ENCODE measurements around the gene SMTNL1. TPM values are rescaled to one million over a fixed set of nuclear protein-coding genes. Genes with fewer than 3 reads are reported as not detected.

SMTNL1 gene
- total RNA-seq, 1 experiment from 2014 or later, result not detected

- H3K23ac ChIP-seq (ENCODE audit: insufficient read length, low read depth, low read length), result no peak overlapping the region
- no peak overlapping the region for H2BK20ac ChIP-seq (ENCODE audit: low read depth, low read length, poor library complexity, severe bottlenecking)
- no peak overlapping the region for H3K4me2 ChIP-seq (ENCODE audit: insufficient read depth, insufficient read length, low read length)
- no peak for TF ChIP-seq CTCF (conservative IDR thresholded peaks at IDR 0.05)
- H3K79me2 ChIP-seq (ENCODE audit: insufficient read depth, low read length), result no peaks in the 10 kb centered on the region
- no peak overlapping the region for H2BK12ac ChIP-seq (ENCODE audit: insufficient read length, low read depth, low read length)
- no peak overlapping the region for H4K8ac ChIP-seq (replicated peaks; ENCODE audit: insufficient read length, low read depth, low read length)
- H2AFZ ChIP-seq (ENCODE audit: low read length), result no peak overlapping the region
- H3K18ac ChIP-seq (ENCODE audit: insufficient read length, low read depth, low read length), result no peak overlapping the region
- no peak overlapping the region for H3K4ac ChIP-seq (ENCODE audit: low read depth, low read length)
- no peaks in the 10 kb centered on the region for H4K20me1 ChIP-seq (ENCODE audit: control insufficient read depth, insufficient read depth, insufficient read length)
- H4K91ac ChIP-seq (ENCODE audit: insufficient read length, low read depth, low read length), result no peak overlapping the region
- no peak overlapping the region for H3K27ac ChIP-seq (ENCODE audit: insufficient read length, low read depth, low read length)
- H4K5ac ChIP-seq (ENCODE audit: insufficient read length, low read depth, low read length), result no peak overlapping the region
- H3K9me3 ChIP-seq (ENCODE audit: control insufficient read depth, low read depth, low read length), result no peaks in the 10 kb centered on the region
- peaks cover 9 to 19% of the 10 kb centered on the region in 2 experiments for H3K4me1 Mint-ChIP-seq
- H3K79me1 ChIP-seq (ENCODE audit: insufficient read depth, low read depth, low read length, poor library complexity, severe bottlenecking), result no peaks in the 10 kb centered on the region
- H3K4me1 ChIP-seq (ENCODE audit: insufficient read depth, low read length), result no peaks in the 10 kb centered on the region; the same call in 1 of the 2 replicates
- H3K27me3 Mint-ChIP-seq (ENCODE audit: low read depth), result no peaks in the 10 kb centered on the region; the same call in 1 of the 2 replicates
- no peaks in the 10 kb centered on the region for H3K9me3 Mint-ChIP-seq
- peaks cover 13 to 31% (median 28%) of the 10 kb centered on the region in 3 experiments; a peak in 6 of 7 replicates for H3K36me3 Mint-ChIP-seq (ENCODE audit: insufficient read depth in 1 of 3, low read depth in 3 of 3)
- no peak overlapping the region for H2BK5ac ChIP-seq (ENCODE audit: insufficient read length, low read length)
- DNase-seq, result no peak
- H2BK120ac ChIP-seq (ENCODE audit: low read depth, low read length, poor library complexity, severe bottlenecking), result no peak overlapping the region
- no peak overlapping the region for H3K56ac ChIP-seq (ENCODE audit: insufficient read length, low read depth, low read length)
- H3K23me2 ChIP-seq (ENCODE audit: insufficient read length, low read depth, low read length, poor library complexity, severe bottlenecking), result no peaks in the 10 kb centered on the region
- H3K14ac ChIP-seq (ENCODE audit: insufficient read depth, low read length), result no peak overlapping the region
- no peak overlapping the region for H3T11ph ChIP-seq (ENCODE audit: low read length)
- no peaks in the 10 kb centered on the region for H3K27me3 ChIP-seq (ENCODE audit: insufficient read depth, low read length)
- H3K27ac Mint-ChIP-seq, result no peak overlapping the region
- no peak overlapping the region for H3K9ac ChIP-seq (ENCODE audit: extremely low read depth, insufficient read length, low read length)
- no peak overlapping the region for H3K4me3 Mint-ChIP-seq
- H2BK15ac ChIP-seq (ENCODE audit: low read depth, low read length), result no peak overlapping the region
- no CpG with 5 or more reads among the region's 4 CpGs for WGBS (ENCODE audit: extremely low coverage, insufficient read length, low lambda C conversion rate)
- no peak overlapping the region for H2AK5ac ChIP-seq (ENCODE audit: insufficient read length, low read length)
Observed at GRCh38 chr11:57560146-57560545, 22.8 kb downstream of the SMTNL1 start.

Data from H9 (cell line).